Activated naive CD8-positive, alpha-beta T cell (primary cell): ENCODE measurements around the gene PRF1.
"Not testable (repeated sequence)": the region's sequence is repeated elsewhere in the genome, so short reads cannot be mapped to it uniquely, and the experiment has no call there.

Experiments used
- H3K27ac Mint-ChIP-seq: one replicate; pipeline ENCODE4 v1.8.0; 2021; ENCODE audit warnings: mixed read lengths
- H3K27me3 Mint-ChIP-seq: one replicate; pipeline ENCODE4 v1.8.0; 2021; ENCODE audit warnings: mixed read lengths
- H3K36me3 Mint-ChIP-seq: one replicate; pipeline ENCODE4 v1.8.0; 2021; ENCODE audit warnings: mixed read lengths
- H3K4me1 Mint-ChIP-seq: one replicate; pipeline ENCODE4 v1.8.0; 2021; ENCODE audit warnings: low read depth, mixed read lengths
- H3K4me3 Mint-ChIP-seq: one replicate; pipeline ENCODE4 v1.8.0; 2021; ENCODE audit warnings: mild to moderate bottlenecking, mixed read lengths
- H3K9me3 Mint-ChIP-seq: one replicate; pipeline ENCODE4 v1.8.0; 2021; ENCODE audit warnings: low read depth, mixed read lengths

The PRF1 gene

GRCh38 chr10:70622981-70623844, 20.7 kb upstream of the PRF1 start:
- no peaks in the 10 kb centered on the region for H3K36me3 Mint-ChIP-seq
- no peak overlapping the region for H3K27ac Mint-ChIP-seq
- peaks cover 5% of the 10 kb centered on the region for H3K9me3 Mint-ChIP-seq
- H3K4me3 Mint-ChIP-seq: no peak overlapping the region
- H3K27me3 Mint-ChIP-seq: no peaks in the 10 kb centered on the region
- peaks cover 12% of the 10 kb centered on the region for H3K4me1 Mint-ChIP-seq

GRCh38 chr10:70622541-70622940, 20.0 kb upstream of the PRF1 start:
- H3K36me3 Mint-ChIP-seq: no peaks in the 10 kb centered on the region
- H3K27me3 Mint-ChIP-seq: no peaks in the 10 kb centered on the region
- H3K27ac Mint-ChIP-seq: no peak overlapping the region
- peaks cover 16% of the 10 kb centered on the region for H3K4me1 Mint-ChIP-seq
- no peak overlapping the region for H3K4me3 Mint-ChIP-seq
- peaks cover 5% of the 10 kb centered on the region for H3K9me3 Mint-ChIP-seq

- H3K27me3 Mint-ChIP-seq: no peaks in the 10 kb centered on the region
- H3K4me1 Mint-ChIP-seq: peaks cover 24% of the 10 kb centered on the region
- H3K9me3 Mint-ChIP-seq: peaks cover 5% of the 10 kb centered on the region
- no peaks in the 10 kb centered on the region for H3K36me3 Mint-ChIP-seq
- H3K4me3 Mint-ChIP-seq: no peak overlapping the region
- H3K27ac Mint-ChIP-seq: no peak overlapping the region
These were observed 19.1 kb upstream of the PRF1 start for GRCh38 chr10:70621503-70622078.

- Mint-ChIP-seq H3K4me1 (peaks cover 30% of the 10 kb centered on the region), H3K36me3 (no peaks in the 10 kb centered on the region), H3K4me3 (no peak overlapping the region), H3K27me3 (no peaks in the 10 kb centered on the region), H3K9me3 (peaks cover 5% of the 10 kb centered on the region), H3K27ac (no peak overlapping the region)
These were observed 17.4 kb upstream of the PRF1 start for GRCh38 chr10:70620020-70620289.

- Mint-ChIP-seq H3K4me1 (peaks cover 33% of the 10 kb centered on the region), H3K4me3 (no peak overlapping the region)
These were observed 16.9 kb upstream of the PRF1 start for GRCh38 chr10:70619271-70620019.

GRCh38 chr10:70618663-70619062, 16.1 kb upstream of the PRF1 start:
- Mint-ChIP-seq H3K4me3 (no peak overlapping the region), H3K27ac (peak overlapping the region; percentile 88), H3K27me3 (no peaks in the 10 kb centered on the region), H3K9me3 (peaks cover 5% of the 10 kb centered on the region), H3K4me1 (peaks cover 41% of the 10 kb centered on the region), H3K36me3 (no peaks in the 10 kb centered on the region)

More at GRCh38 chr10:70619271-70620019, 16.9 kb upstream of the PRF1 start:
- Mint-ChIP-seq H3K36me3 (no peaks in the 10 kb centered on the region), H3K27me3 (no peaks in the 10 kb centered on the region), H3K9me3 (peaks cover 5% of the 10 kb centered on the region), H3K27ac (peak overlapping the region; percentile 88)

GRCh38 chr10:70617798-70618568, 15.4 kb upstream of the PRF1 start:
- Mint-ChIP-seq H3K4me3 (peak overlapping the region; percentile 36), H3K27me3 (no peaks in the 10 kb centered on the region), H3K27ac (peak overlapping the region; percentile 88), H3K9me3 (peaks cover 5% of the 10 kb centered on the region), H3K36me3 (no peaks in the 10 kb centered on the region), H3K4me1 (peaks cover 45% of the 10 kb centered on the region)

GRCh38 chr10:70616761-70617160, 14.2 kb upstream of the PRF1 start:
- Mint-ChIP-seq H3K9me3 (peaks cover 5% of the 10 kb centered on the region), H3K27me3 (no peaks in the 10 kb centered on the region), H3K4me1 (peaks cover 51% of the 10 kb centered on the region), H3K36me3 (no peaks in the 10 kb centered on the region), H3K27ac (peak overlapping the region; percentile 36), H3K4me3 (no peak overlapping the region)

- H3K9me3 Mint-ChIP-seq: peaks cover 5% of the 10 kb centered on the region
- no peaks in the 10 kb centered on the region for H3K36me3 Mint-ChIP-seq
- H3K27me3 Mint-ChIP-seq: no peaks in the 10 kb centered on the region
- no peak overlapping the region for H3K27ac Mint-ChIP-seq
- H3K4me1 Mint-ChIP-seq: peaks cover 51% of the 10 kb centered on the region
- no peak overlapping the region for H3K4me3 Mint-ChIP-seq
These were observed 13.4 kb upstream of the PRF1 start for GRCh38 chr10:70615784-70616522.

GRCh38 chr10:70615211-70615610, 12.7 kb upstream of the PRF1 start:
- Mint-ChIP-seq H3K27ac (no peak overlapping the region), H3K4me3 (no peak overlapping the region), H3K4me1 (peaks cover 56% of the 10 kb centered on the region), H3K27me3 (no peaks in the 10 kb centered on the region), H3K9me3 (peaks cover 5% of the 10 kb centered on the region), H3K36me3 (no peaks in the 10 kb centered on the region)

GRCh38 chr10:70614364-70614763, 11.8 kb upstream of the PRF1 start:
- H3K36me3 Mint-ChIP-seq: not testable (repeated sequence)
- H3K27ac Mint-ChIP-seq: peak overlapping the region; percentile 47

GRCh38 chr10:70613941-70614340, 11.4 kb upstream of the PRF1 start:
- H3K27me3 Mint-ChIP-seq: no peaks in the 10 kb centered on the region
- H3K4me1 Mint-ChIP-seq: peaks cover 56% of the 10 kb centered on the region
- peak overlapping the region; percentile 91 for H3K27ac Mint-ChIP-seq
- no peaks in the 10 kb centered on the region for H3K36me3 Mint-ChIP-seq
- H3K4me3 Mint-ChIP-seq: no peak overlapping the region
- no peaks in the 10 kb centered on the region for H3K9me3 Mint-ChIP-seq

More at GRCh38 chr10:70614364-70614763, 11.8 kb upstream of the PRF1 start:
- not testable (repeated sequence) for H3K4me3 Mint-ChIP-seq, H3K9me3 Mint-ChIP-seq, H3K27me3 Mint-ChIP-seq
- peaks cover 59% of the 10 kb centered on the region for H3K4me1 Mint-ChIP-seq

- no peak overlapping the region for H3K4me3 Mint-ChIP-seq
- no peaks in the 10 kb centered on the region for H3K27me3 Mint-ChIP-seq
- peaks cover 4% of the 10 kb centered on the region for H3K9me3 Mint-ChIP-seq
- H3K36me3 Mint-ChIP-seq: no peaks in the 10 kb centered on the region
- H3K4me1 Mint-ChIP-seq: peaks cover 44% of the 10 kb centered on the region
- no peak overlapping the region for H3K27ac Mint-ChIP-seq
These were observed 5.4 kb upstream of the PRF1 start for GRCh38 chr10:70607936-70608335.

GRCh38 chr10:70605161-70605560, 2.6 kb upstream of the PRF1 start:
- Mint-ChIP-seq H3K27me3 (no peaks in the 10 kb centered on the region), H3K4me1 (peaks cover 56% of the 10 kb centered on the region), H3K4me3 (no peak overlapping the region), H3K36me3 (no peaks in the 10 kb centered on the region), H3K27ac (no peak overlapping the region), H3K9me3 (peaks cover 4% of the 10 kb centered on the region)
